Fibroblast of lung (primary cell): Measurements from ENCODE around the gene LMF2. TPM values are rescaled to one million over a fixed set of nuclear protein-coding genes. Genes with fewer than 3 reads are reported as not detected.

ENCODE experiments used
- DNase-seq, 2 donors: peaks; one replicate each; pipeline versions ENCODE4 v3.0.0 to v3.0.0-alpha.2; 2010; ENCODE audit warnings: low read depth in 2 of 2
- H2AFZ ChIP-seq: 2 replicates; pipeline ENCODE4 v1.5.1; 2012; ENCODE audit warnings: low read length, control low read depth, inconsistent platforms
- H3K27ac ChIP-seq: 2 replicates; pipeline ENCODE4 v1.5.1; 2011; ENCODE audit warnings: low read length, control low read depth; ENCODE audit not compliant: insufficient read depth
- H3K27me3 ChIP-seq: 2 replicates; pipeline ENCODE4 v1.5.1; 2011; ENCODE audit warnings: mild to moderate bottlenecking, low read length; ENCODE audit not compliant: control insufficient read depth, insufficient read depth
- H3K36me3 ChIP-seq: 2 replicates; pipeline ENCODE4 v1.5.1; 2011; ENCODE audit warnings: low read length; ENCODE audit not compliant: control insufficient read depth, insufficient read depth
- H3K4me1 ChIP-seq: 2 replicates; pipeline ENCODE4 v1.5.1; 2011; ENCODE audit warnings: low read length; ENCODE audit not compliant: control insufficient read depth, insufficient read depth; ENCODE audit errors: extremely low read depth
- H3K4me2 ChIP-seq: 2 replicates; pipeline ENCODE4 v1.5.1; 2011; ENCODE audit warnings: low read length, control low read depth; ENCODE audit not compliant: insufficient read depth; ENCODE audit errors: extremely low read depth
- H3K4me3 ChIP-seq, 4 experiments: fragments of 200-600 bp in 1 of 4; sonication (generic) in 1 of 4; replicated peaks in 1 of 4; 2 replicates each; pipeline ENCODE4 v1.5.1; 2011 to 2016; ENCODE audit warnings: low read length in 4 of 4, low read depth in 3 of 4, mild to moderate bottlenecking in 3 of 4, control low read depth in 2 of 4, inconsistent platforms in 1 of 4, mixed read lengths in 1 of 4; ENCODE audit not compliant: insufficient read depth in 1 of 4; ENCODE audit errors: control extremely low read depth in 1 of 4
- H3K79me2 ChIP-seq: 2 replicates; pipeline ENCODE4 v1.5.1; 2012; ENCODE audit warnings: mild to moderate bottlenecking, low read length, inconsistent platforms; ENCODE audit not compliant: control insufficient read depth, insufficient read depth
- H3K9ac ChIP-seq: 2 replicates; pipeline ENCODE4 v1.5.1; 2011; ENCODE audit warnings: mild to moderate bottlenecking, low read length, control low read depth; ENCODE audit not compliant: insufficient read depth
- H3K9me3 ChIP-seq: 2 replicates; pipeline ENCODE4 v1.5.1; 2012; ENCODE audit warnings: low read depth, low read length; ENCODE audit not compliant: control insufficient read depth, insufficient read depth
- H4K20me1 ChIP-seq: 2 replicates; pipeline ENCODE4 v1.5.1; 2011; ENCODE audit warnings: low read length; ENCODE audit not compliant: control insufficient read depth, insufficient read depth; ENCODE audit errors: extremely low read depth
- CTCF ChIP-seq, 2 donors: IDR thresholded peaks in 1 of 2; conservative IDR thresholded peaks in 1 of 2; 1 replicate in 1 of 2; 2 replicates in 1 of 2; pipeline ENCODE4 v1.5.1; 2011 to 2012; ENCODE audit warnings: low read length in 2 of 2, control low read depth in 1 of 2, inconsistent platforms in 1 of 2, low read depth in 1 of 2, mild to moderate bottlenecking in 1 of 2
- EZH2 ChIP-seq: IDR thresholded peaks from 2 replicates; pipeline ENCODE4 v1.5.1; 2012; ENCODE audit warnings: low read length, control low read depth, mild to moderate bottlenecking; ENCODE audit errors: missing control alignments
- polyA plus RNA-seq, 2 donors: library from polyadenylated mRNA; depleted of rRNA in 1 of 2; stranded (reverse) in 1 of 2; unstranded in 1 of 2; fragments of >200 nt; gene quantifications; 2 replicates each; pipeline ENCODE4 v1.2.1, GENCODE V29; 2011 to 2012; ENCODE audit warnings: missing spikeins in 1 of 2
- total RNA-seq: library from RNA; depleted of rRNA; stranded (reverse); fragments of >200 nt; gene quantifications from 2 replicates; pipeline ENCODE4 v1.2.1, GENCODE V29; 2014

The LMF2 gene
- total and polyA plus RNA-seq, 2 donors (not counting 1 experiment from before 2014, with no cell fraction given): 25.8 to 37.8 TPM

GRCh38 chr22:50467341-50467740 is 40.2 kb downstream of the LMF2 start:
- TF ChIP-seq EZH2: no peak
- TF ChIP-seq CTCF (conservative IDR thresholded peaks at IDR 0.05 in 1 of 2, IDR thresholded peaks at IDR 0.05 in 1 of 2; ENCODE audit: low read depth in 1 of 2, low read length in 2 of 2): no peak
- no peaks in the 10 kb centered on the region for H4K20me1 ChIP-seq
- H3K27me3 ChIP-seq: no peaks in the 10 kb centered on the region

GRCh38 chr22:50465066-50465930 is 42.2 kb downstream of the LMF2 start:
- Histone ChIP-seq H3K9ac (no peak overlapping the region), H3K36me3 (peaks cover 37% of the 10 kb centered on the region), H3K27ac (no peak overlapping the region), H3K79me2 (peaks cover 16% of the 10 kb centered on the region), H3K27me3 (no peaks in the 10 kb centered on the region), H3K9me3 (no peaks in the 10 kb centered on the region), H3K4me1 (peaks cover 5% of the 10 kb centered on the region), H3K4me2 (no peak overlapping the region), H2AFZ (no peak overlapping the region), H4K20me1 (no peaks in the 10 kb centered on the region), H3K4me3 (no peak overlapping the region)
- no peak for DNase-seq
- no peak for TF ChIP-seq EZH2

More at GRCh38 chr22:50467341-50467740, 40.2 kb downstream of the LMF2 start:
- H3K79me2 ChIP-seq: peaks cover 36% of the 10 kb centered on the region
- H3K4me1 ChIP-seq: peaks cover 5% of the 10 kb centered on the region
- H3K4me3 ChIP-seq: no peak overlapping the region
- no peaks in the 10 kb centered on the region for H3K9me3 ChIP-seq
- H3K9ac ChIP-seq: no peak overlapping the region
- peaks cover 31% of the 10 kb centered on the region for H3K36me3 ChIP-seq
- DNase-seq: no peak
- H2AFZ ChIP-seq: no peak overlapping the region
- no peak overlapping the region for H3K27ac ChIP-seq
- H3K4me2 ChIP-seq: no peak overlapping the region

GRCh38 chr22:50464451-50464850 is 43.1 kb downstream of the LMF2 start:
- Histone ChIP-seq H3K36me3 (peaks cover 37% of the 10 kb centered on the region), H3K79me2 (peaks cover 9% of the 10 kb centered on the region), H3K4me3 (no peak overlapping the region), H4K20me1 (no peaks in the 10 kb centered on the region), H3K4me2 (no peak overlapping the region), H2AFZ (no peak overlapping the region), H3K9me3 (no peaks in the 10 kb centered on the region), H3K9ac (no peak overlapping the region), H3K27me3 (no peaks in the 10 kb centered on the region), H3K4me1 (no peaks in the 10 kb centered on the region), H3K27ac (no peak overlapping the region)
- no peak for DNase-seq
- no peak for TF ChIP-seq EZH2
- no peak for TF ChIP-seq CTCF (conservative IDR thresholded peaks at IDR 0.05 in 1 of 2, IDR thresholded peaks at IDR 0.05 in 1 of 2; ENCODE audit: low read depth in 1 of 2, low read length in 2 of 2)
